DMS153 (cell line): ENCODE data around the gene ABCC6.
"Not testable (repeated sequence)": the region's sequence is repeated elsewhere in the genome, so short reads cannot be mapped to it uniquely, and the experiment has no call there.

ENCODE experiments used
- DNase-seq: peaks from one replicate; lab custom pipeline; 2025; lab: John Stamatoyannopoulos, UW

The ABCC6 gene

DNA sequence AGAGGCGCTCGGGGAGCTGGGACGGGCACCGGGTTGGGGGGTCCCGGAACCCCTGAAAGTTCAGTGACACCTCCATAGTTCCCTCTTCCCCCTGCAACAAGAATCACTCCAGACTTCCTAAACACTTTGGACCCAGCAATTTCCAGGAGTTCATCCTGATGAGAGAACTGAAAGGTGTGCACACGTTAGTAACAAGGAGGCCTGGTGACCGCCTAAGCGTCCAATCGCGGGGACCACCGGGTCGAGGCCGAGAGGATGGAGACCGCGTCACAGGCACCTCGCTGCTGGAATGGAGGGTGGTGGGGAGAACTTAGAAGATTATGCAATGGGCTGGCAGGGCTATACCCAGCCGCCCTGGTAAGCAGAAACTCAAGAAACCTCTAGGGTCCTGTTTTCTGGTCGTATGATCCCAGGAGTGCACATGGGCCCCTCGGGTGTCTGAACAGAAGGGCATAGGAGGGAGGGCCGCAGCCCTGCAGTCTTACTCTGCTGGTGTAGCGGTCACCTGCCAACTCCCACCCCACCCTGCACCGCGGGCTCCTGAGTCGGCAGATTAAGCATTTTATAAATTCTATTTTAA is 458 bp upstream of the ABCC6 start:
- DNase-seq, result not testable (repeated sequence)

DNA sequence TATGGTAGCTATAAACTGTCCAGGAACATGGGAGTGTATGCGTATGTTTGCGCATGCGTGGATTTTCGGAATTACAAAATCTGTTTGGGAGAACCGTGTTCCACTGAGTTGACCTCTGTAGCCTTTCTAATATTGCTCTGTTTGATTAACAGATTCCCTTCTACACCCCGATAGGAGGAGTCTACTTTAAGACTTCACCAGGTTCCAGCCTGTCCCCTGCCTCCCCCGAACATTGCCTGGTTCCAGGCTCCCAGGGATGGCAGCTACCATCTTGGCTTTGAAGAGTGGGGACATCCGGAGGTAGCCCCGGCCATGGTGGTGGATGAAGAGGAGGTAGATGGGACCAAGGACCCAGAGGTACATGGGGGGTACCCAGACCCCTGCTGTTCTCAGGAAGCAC is 1.9 kb downstream of the ABCC6 start:
- DNase-seq, result not testable (repeated sequence)

DNA sequence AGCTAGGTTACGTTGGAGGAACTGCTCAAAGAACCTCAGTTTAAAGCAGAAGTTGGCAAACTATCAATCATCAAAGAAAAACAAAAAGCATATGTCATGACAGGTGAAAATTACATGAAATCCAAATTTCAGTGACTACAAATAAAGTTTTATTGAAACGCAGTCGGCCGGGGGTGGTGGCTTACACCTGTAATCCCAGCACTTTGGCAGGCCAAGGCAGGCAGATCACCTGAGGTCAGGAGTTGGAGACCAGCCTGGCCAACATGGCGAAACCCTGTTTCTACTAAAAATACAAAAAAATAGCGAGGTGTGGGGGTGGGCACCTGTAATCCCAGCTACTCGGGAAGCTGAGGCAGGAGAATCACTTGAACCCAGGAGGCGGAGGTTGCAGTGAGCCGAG is 2.8 kb downstream of the ABCC6 start:
- not testable (repeated sequence) for DNase-seq

DNA sequence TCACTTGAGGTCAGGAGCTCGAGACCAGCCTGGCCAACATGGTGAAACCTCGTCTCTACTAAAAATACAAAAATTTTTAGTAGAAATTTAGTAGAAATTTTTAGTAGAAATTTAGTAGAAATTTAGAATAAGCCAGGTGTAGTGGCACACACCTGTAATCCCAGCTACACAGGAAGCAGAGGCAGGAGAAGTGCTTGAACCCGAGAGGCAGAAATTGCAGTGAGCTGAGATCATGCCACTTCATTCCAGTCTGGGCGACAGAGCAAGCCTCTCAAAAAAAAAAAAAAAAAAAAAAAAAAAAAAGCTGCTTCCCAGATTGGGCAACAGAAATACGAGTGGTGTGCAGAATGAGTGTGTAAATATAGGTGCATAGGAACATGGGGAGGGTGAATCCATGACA is 4.5 kb downstream of the ABCC6 start:
- not testable (repeated sequence) for DNase-seq

DNA sequence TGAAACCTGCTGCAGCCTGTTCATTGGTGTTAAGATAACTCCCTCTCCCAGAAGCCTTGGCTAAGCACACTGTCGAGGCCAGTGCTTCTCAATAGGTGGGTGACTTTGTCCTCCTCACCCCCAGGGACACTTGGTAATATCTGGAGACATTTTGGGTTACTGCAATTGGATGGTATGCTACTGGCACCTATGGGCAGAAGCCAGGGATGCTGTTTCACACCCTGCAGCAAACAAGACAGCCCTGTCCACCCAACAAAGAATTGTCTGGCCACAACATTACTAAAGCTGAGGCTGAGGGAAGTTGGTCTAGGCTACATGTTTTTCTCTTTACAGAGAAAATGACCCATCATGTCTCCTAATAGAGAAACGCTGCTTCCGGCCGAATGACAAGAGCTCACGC is 4.9 kb downstream of the ABCC6 start:
- DNase-seq, result not testable (repeated sequence)

DNA sequence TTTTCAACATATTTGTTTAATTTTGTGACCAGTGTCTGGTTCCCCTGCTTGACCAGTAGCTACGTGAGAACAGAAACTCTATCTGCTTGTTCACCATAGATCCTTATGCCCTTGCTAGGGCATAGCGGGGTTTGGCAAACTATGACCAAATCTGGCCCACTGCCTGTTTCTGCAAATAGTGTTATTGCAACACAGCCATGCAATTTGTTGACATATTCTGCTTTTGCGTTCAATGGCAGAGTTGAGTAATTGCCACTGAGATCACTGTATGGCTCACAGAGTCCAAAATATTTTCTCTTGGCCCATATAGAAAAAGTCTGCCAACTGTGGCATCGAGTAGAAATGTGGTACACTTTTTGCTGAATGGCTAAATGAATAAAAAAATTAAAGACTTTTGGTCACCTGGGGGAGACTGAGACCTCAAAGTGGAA is 9.4 kb downstream of the ABCC6 start:
- not testable (repeated sequence) for DNase-seq

DNA sequence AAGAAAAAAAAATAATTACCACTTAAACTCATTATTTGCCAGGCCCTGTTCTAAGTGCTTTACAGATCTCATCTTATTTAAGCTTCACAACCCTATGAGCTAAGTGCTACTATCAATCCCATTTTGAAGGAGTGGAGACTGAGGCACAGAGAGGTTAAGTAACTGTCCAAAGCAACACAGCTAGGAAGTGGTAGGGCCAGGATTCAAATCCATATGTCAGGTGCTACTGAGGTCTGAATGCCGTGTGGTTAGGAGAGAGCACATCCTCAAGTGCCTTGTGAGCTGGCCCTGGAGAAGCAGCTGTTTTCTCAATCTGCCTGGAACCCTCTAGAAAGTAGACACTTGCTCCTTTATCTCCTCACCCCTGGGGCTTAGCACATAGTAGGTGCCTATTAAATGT is 11.9 kb downstream of the ABCC6 start:
- not testable (repeated sequence) for DNase-seq

DNA sequence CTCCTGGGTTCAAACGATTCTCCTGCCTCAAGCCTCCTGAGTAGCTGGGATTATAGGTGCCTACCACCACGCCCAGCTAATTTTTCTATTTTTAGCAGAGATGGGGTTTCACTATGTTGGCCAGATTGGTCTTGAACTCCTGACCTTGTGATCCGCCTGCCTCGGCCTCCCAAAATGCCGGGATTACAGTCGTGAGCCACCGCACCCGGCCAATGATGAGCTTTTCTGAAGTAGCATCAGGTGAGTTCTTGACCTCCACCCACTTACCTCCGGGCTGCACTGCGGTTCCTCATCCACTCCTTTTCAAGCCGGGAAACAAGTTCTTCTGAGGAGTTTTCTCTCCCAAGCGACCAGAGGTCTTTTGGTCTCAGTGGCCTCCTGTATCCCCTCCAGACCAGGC is 14.8 kb downstream of the ABCC6 start:
- DNase-seq, result not testable (repeated sequence)

DNA sequence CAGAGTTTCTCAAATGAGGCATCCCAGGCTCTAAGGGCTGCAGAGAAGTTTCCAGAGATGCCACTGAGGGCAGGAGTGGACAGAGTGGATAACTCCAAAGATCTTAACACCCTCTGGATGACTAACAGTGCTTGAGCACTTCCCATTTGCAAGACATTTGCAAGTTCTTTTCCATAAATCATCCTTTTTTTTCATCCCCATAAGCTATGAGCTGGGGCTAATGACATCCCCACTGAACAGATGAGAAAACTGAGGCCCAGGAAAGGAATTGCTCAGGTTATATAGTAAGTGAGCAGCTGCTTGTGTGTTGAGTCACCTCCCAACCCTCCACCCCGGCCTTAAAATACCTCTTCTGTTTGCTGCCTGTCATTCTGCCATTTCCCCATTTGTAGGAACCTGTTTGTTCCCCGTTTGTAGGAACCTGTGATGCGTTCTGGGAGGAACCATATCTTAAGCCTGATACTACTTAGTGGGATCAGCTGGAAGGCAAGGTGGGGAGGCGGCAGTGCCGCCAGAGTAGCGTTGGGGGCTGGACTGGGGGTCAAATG is 15.4 kb downstream of the ABCC6 start:
- DNase-seq, result not testable (repeated sequence)

DNA sequence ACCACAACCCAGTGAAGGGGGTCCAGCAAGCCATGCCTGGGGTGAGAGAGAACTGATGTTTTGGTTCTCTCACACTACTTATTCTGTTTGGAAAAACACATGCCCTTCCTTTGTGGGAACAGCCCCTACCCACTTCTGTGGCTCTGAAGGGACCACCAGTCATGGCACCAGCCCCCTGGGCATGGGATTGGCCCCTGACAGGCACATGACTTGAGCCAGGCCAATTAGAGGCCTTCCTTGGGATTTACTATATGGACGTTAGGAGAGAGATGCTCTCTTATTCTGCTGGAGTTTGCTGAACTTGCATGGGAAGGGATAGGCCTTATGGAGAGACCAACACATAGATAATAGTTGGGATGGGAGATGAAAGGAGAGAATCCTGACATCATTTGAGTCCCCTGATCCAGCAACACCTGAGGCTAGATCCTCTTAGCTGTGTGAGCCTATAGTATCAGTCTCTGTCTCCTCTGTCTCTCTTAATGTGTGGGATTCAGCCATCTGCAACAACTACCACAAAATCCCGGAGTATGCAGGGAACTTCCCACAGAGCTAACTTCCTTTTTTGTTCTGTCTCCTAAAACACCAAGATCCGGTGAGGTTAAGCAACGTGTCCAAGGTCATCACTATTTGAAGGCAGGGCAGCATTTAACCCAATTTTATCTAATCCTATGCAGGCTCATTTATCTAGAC is 16.1 kb downstream of the ABCC6 start:
- DNase-seq, result not testable (repeated sequence)

DNA sequence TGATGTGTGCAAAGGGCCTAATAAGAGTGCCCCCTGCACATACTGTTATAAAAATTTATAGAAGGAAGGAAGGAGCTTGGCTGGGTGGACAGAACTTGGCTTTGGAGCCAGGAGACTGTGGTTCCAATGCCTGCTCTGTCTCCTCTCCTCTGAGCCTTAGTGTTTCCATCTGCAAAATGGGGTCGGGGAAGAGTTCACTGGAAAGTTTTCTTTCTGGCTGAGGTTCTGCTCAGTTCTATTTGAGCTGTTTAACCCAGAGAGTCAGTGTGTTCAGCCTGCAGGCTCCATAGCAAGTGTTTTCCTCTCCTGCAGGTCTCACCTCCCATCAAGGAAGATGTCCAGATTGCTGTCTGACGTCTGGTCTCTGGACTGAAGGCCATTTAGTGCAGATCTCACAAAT is 17.4 kb downstream of the ABCC6 start:
- not testable (repeated sequence) for DNase-seq

DNA sequence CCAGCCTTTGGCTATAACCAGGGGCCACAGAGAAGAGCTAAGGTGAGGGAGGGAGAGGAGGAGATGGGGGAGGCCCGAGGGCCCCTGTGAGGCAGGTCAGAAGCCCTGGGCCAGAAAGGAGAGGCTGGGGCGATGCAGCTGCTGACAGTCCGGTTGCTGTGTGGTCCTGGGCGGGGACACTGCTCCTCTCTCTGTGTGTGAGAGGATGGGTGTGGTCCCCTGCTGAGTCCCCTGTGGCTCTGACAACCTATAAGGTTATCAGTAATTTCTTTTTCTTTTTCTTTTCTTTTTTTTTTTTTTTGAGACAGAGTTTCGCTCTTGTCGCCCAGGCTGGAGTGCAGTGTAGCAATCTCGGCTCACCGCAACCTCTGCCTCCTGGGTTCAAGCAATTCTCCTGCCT is 18.7 kb downstream of the ABCC6 start:
- not testable (repeated sequence) for DNase-seq

DNA sequence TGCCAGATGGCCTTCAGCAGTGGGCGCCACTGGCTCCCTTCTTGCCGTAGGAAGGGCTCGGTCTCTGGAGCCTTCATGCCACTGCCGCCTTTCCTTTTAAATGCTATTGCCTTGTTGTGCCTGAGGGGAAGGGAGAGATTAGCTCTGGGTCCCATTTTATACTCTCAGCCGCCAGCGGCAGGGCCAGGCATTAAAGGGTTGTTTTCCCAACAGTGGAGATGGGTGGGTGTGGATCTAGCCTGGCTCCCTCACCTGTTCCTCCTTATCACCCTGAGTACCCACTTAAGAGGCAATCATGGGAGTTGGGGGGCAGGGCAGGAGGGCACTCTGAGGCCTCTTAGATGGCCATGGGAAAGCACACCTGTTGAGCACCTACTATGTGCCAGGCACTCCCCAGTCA is 19.8 kb downstream of the ABCC6 start:
- not testable (repeated sequence) for DNase-seq

DNA sequence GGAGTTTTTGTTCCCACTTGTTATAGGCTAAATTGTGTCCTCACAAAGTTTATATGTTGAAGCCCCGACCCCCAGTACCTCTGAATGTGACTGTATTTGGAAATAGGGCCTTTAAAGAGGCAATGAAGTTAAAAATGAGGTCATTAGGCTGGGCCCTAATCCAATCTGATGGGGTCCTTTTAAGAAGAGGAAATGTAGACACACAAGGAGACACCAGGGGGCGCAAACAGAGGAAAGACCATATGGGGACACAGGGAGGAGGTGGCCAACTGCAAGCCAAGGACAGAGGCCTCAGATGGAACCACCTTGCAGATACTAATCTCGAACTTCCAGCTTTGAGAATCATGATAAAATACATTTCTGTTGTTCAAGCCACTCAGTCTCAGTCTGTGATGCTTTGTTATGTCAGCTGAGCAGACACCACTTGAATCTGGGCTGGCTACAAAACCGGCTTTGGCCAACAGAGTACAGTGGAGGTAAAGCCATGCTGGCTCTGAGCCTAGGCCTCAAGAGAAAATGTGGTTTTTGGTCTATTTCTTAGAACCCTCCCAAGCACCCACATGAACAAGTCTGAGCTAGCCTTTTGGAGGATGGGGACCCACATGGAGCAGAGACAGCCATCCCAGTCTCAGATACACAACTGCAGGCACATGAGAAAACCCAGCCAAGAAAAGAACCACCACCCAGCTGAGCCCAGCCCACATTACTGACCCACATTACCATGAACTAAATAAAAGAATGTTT is 20.7 kb downstream of the ABCC6 start:
- peak; percentile 20 for DNase-seq

DNA sequence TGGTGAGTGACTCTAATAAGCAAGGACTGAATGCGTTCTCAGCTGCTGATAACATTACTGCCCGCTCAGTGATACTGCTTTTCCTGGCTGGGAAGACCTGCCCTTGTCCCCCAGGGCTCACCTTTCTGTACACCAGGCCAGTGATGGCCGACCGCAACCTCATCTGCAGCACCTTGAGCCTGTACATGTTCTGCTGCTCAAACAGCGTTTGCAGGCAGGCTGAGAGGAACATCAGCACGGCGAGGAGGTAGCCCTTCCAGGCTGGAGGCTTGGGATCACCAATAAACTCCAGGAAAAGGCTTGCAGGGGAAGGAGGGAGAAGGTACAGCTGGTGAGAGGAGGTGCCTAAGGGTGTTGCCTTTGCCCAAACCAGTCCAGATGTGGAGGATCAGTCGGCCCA is 21.4 kb downstream of the ABCC6 start:
- not testable (repeated sequence) for DNase-seq

DNA sequence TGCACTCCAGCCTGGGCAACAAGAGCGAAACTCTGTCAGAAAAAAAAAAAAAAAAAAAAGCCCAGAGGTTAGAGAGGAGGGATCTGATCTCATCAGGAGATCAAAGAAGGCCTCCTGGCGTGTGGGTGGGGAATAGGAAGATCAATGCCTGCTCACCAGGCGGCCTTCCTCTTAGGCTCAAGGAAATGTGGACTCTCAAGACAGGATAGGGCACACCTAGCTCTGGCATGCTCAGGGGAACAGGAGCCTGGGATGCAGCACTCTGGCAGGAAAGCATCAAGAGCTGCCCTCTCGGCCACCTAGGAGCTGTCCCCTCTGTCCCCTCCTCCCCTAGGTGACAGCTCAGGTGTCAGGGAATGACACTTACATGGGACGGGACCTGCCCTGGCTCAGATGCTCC is 22.9 kb downstream of the ABCC6 start:
- not testable (repeated sequence) for DNase-seq

DNA sequence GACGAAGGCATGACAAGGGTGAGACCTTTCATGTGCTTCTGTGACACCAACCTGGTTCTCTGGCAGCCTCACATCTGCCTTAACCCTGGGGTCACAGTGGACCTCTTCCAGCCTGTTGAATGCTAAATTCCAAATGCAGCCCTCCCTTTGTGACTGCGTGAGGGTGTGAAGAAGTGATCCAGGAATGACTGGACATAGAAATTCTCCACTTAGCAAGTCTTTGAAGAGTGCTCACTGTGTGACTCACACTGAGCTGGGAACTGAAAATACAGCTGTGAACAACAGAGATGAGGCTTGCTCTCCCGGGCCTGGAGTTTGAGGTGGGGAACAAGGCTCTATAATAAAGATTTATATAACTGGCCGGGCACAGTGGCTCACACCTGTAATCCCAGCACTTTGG is 23.9 kb downstream of the ABCC6 start:
- DNase-seq, result not testable (repeated sequence)

DNA sequence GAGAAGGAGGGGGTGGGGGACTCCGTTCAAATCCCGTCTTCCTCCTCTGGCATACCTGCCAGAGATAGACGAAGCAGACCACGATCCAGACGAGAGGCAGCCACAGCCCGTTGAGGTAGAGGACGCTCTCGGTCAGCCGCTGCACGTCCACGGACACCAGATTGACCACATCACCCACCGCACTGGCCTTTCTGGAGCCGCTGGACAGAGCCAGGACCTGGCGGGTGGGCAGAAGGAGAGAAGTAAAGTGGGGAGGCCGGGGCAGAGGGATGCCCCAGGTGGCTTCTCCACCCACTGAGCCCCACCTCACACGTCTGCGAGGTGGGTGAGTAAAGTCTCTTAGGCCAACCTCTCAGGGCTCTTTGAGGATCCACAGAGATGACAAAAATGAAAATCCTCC is 25.3 kb downstream of the ABCC6 start:
- no peak for DNase-seq

DNA sequence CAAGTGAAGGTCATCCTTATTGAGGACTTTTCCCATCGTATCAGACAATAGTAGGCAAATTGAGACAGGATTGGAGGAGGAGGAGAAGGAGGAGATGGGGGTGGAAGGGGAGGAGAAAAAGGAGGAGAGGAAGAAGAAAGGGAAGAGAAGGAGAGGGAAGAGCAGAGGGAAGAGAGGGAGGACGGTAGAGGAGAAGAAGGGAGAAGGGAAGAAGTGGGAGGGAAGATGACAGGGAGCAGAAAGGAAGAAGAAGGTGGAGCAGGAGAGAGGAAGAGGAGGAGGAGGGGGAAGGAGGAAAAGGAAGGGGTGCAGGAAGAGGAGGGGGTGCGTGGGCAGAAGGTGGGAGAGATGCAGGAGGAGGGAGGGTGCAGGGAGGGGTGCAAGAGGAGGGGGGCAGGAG is 26.0 kb downstream of the ABCC6 start:
- no peak for DNase-seq

DNA sequence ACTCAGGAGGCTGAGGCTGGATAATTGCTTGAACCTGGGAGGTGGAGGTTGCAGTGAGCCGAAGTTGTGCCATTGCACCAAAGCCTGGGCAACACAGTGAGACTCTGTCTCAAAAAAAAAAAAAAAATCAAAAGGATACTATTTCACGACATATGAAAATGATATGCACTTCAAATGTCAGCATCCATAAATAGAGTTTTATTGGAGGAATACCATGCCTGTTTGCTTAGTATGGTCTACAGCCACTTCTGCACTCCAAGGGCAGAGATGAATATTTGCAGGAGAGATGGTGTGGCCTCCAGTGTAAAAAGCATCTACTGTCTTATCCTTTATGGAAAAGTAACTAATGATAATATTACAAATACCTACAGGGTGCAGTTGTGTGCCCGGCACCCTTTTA is 27.2 kb downstream of the ABCC6 start:
- no peak for DNase-seq

DNA sequence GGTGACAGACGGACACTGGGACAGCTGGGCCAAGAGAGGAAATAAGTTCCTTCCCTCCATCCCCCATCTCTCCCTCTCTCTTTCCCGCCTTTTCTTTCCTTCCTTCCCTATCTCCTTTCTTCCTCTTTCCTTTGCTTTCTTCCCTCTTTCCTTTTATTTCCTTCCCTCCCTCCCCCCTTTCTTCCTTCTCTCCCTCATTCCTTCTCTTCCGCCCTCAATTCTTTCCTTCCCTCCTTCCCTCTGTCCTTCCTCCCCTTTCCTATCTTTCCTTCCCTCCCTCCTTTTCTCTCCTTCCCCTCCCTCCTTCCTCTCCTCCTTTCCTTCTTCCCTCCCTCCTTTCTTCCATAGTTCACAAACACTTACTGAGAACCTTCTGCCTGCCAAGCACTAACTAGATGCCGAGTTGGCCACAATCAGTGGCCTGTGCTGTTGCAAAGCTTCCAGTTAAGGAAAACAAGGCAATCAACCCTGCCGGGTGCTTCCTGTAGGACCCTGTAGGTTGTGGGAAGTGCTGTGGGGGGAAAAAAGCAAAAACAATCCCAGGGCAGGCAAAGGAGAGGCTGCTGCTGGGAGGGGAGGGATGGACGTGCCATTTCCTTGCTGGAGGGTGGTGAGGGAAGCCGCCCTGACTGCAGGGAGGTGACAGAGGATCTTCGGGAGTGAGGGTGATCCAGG is 31.7 kb downstream of the ABCC6 start:
- no peak for DNase-seq

DNA sequence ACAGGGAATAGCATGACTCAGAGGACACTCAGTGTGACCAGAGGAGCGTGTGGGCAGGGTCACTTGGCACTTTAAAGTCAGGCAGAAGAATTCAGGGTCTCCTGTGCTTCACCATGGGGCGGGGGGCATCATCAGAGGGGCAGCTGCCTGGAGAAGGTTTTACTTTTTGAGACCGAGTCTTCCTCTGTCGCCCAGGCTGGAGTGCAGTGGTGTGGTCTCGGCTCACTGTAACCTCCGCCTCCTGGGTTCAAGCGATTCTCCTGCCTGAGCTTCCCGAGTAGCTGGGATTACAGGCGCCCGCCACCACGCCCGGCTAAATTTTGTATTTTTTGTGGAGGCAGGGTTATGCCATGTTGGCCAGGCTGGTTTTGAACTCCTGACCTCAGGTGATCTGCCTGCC is 32.3 kb downstream of the ABCC6 start:
- DNase-seq, result not testable (repeated sequence)
